HG03342 (cell line): Measurements from ENCODE around the gene SORCS3.

Source experiments
- ATAC-seq: cut with Tn5 transposase; IDR thresholded peaks from one replicate; pipeline ENCODE4 v1.9.1; 2021; ENCODE audit warnings: mild to moderate bottlenecking, moderate library complexity; ENCODE audit not compliant: unreplicated experiment

Gene SORCS3

DNA sequence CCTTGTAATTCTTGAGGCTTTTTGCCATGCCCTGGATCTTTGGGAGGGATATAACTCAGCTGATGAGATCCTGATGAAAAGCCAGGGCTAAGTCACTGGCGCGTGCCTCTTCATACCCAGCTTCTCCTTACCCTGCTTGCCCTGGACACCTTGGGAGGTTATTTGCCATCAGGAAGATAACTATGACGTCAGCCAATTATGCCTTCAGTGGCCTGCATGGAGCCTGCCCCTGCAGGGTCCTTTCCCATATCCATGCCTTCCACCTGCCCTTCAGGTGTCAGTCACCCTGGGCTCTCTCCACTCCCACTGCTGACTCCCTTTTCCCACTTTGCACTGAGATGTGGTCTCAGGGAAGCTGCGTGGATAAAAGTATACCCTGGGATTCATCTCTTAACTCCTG, 520.1 kb downstream of the SORCS3 start:
- ATAC-seq, result no peak

DNA sequence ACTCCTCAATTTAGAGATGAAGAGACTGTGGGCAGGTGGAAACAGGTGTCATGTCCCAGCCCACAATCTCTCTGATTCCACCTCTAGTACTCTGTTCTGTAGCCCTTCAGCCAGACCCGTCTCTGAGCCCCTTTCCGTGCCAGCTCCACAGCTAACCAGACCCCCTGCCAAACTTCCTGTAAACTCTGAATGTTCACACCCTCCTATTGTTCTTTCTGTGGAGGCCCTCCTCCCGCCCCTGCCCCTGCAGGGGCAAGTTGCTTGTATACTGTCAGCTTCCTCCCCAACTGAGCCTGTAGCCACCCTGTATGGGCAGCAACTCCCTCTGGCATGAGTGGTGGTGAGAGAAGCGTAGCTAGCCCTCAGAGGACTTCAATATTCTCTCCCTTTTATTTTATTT, 520.7 kb downstream of the SORCS3 start:
- ATAC-seq, result no peak

DNA sequence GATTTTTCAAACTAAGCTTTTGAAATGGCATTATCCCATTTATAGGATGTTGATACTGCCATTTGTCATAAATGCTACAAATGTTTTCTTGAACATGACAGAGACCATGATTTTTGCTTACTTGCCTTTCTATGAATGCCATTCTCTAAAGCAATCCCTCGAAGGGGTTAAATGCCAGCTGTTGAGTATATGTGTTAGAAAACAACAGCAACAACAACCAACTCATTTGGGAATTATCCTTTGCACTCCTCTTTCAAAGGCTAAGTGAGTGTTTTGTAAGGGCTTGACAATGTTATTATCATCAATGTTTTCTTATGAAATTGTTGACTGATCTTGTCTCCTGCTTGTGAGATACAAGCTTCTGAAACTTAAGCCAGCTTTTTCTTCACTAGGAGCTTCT, 529.4 kb downstream of the SORCS3 start:
- no peak for ATAC-seq

DNA sequence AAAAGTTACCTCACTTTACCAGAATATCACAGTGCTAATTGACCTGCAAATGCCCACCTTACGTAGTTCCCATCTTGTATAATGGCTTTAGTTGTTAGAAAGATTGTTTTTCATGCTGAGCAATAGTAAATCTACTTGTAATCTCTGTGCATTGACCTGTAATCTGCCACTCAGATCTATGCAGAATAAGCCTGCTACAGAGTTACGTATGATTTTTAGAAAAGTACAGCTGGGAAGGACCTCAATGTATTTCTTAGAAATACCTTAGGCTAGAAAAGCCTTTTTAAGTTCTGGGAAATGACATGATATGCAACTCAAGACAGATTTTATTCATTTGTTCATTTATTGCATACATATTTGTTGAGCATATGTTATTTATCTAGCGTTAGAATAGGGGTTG, 530.9 kb downstream of the SORCS3 start:
- no peak for ATAC-seq

DNA sequence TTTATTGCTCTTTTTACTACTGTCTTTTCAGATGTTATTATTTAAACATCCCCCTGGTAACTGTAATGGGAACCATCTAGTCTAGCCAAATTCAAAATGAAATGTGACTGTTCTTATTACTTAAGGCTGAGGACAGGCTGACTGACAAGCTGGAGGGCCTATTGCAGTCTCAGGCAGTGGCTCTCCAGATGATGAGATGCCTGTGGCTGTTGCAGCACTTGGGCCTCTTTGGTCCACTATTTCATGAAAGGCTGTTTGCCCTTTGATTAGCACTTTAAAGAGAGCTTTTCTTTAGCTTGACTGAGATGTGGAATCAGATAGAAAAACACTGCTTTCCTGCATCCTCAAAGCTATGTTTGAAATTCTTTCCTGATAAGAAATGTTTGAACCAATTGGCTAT, 540.5 kb downstream of the SORCS3 start:
- ATAC-seq, result no peak

DNA sequence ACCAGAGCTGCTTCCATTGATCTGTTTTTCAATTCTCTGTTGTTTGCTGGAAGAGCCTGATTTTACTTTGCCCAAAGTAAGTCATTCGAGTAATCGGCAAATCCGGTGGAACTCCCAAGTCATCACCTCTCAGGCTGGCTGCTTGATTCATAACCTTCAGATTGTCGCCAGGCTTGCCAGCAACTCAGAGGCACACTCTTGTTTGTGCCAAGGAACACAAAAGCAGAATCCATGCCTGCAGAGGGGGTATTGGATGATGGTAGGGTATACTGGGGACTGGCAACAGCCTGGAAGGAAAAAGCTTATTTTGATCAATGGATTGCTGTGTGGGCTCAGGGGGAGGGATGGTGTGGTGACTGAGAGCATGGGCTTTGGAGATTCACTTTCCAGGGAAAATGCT, 542.4 kb downstream of the SORCS3 start:
- no peak for ATAC-seq

DNA sequence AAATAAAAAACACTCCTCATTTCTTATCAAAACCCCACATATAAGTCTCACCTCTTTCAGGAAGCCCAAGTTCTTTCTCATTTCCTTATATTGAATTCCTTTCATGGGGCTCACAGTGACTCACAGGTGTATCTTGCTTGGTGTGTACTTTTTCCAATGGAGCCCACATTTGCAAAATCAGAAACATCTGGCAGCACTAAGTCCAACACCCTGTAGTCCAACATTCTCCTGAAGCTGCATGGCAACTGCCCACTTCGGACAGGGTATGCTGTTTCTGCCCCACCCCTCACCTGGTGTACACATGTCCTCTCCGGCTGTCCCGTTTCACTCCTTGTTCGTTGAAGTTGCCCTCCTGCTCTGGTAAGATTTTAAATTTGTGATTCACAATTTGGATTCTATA, 544.1 kb downstream of the SORCS3 start:
- no peak for ATAC-seq

DNA sequence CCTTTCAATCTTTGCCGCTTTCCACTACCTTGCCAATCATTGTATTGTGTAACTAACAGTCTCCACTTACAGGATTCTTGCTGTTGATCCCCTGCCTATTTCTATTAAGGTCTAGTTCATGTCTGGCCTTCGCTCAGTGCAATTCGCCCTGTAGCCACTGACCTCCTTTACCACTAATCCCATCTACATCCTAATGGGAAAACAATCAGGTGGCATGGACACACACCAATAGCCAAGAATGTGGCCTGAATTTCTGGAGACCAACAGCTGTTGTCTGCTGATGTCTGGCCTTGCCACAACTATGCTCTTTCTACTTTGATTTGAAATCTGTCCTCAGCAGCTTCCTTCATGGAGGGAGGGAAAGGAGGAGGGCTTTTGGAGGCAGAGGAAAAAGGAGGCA, 546.2 kb downstream of the SORCS3 start:
- no peak for ATAC-seq

DNA sequence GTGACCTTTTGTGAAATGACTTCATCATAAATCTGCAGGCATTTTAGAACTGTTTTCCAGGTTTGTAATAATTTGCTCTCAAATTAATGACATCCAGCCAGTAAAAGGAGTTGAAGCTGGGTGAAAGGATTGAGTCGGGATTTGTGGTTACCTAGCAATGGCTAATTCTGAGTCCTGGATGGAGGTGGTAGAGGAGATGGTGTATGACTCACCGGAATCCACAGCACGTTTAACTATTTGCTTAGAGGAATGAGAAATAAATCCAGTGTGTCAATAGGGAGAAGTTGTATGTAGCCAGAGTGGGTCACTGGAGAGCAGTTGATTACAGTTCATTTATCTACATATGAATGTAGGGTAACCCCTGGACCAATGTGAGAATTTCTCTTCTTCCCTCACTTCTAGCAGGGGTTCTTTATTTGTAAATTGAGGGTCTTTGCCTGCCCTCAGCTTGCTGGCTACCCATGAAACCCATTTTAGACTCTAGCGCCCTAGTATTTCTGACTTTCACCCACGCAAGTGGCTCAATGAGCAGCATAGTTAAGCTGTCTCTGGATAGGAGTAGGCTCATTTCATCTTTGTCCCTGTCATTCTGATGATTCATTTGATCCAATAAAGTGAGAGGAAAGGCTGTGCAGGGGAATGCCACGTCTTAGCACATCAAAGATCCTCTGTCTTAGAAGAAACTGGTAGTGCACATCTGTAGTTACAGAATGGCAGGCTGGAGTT, 547.8 kb downstream of the SORCS3 start:
- ATAC-seq, result no peak

DNA sequence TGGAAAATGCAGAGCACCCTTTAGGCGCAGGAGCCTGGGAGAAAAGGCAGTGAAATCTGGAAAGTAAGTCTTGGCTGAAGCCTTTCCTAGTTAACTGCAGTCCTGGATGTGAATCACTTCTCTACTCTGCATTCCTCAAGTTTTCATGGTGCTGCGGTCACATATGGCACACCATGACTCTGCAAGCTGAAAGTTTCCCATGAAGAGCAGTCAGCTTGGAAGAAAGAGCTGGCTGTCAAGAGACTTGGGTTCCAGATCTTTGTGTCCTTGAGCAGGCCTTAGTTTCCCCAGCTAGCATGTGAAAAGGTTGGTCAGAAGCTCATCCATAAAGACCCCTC, 548.3 kb downstream of the SORCS3 start:
- no peak for ATAC-seq

DNA sequence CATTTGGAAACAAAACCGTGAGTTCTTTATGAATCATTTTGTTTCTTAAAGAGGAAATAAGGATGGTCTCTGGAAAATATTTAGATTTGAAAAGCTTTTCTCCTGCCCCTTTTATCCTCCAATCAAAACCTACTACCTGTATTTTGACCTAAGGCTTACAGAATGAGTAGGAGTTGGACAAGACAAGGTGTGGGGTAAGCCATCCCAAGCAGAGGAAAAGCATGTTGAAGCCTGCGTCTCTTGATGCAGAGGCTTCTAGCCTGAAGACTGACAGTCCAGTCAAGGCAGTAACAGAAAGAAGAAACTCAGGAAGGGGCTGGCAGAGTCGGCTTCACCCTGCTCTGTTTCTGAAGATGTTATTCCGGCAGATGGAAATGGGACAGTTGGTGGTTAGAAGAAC, 551.1 kb downstream of the SORCS3 start:
- no peak for ATAC-seq

DNA sequence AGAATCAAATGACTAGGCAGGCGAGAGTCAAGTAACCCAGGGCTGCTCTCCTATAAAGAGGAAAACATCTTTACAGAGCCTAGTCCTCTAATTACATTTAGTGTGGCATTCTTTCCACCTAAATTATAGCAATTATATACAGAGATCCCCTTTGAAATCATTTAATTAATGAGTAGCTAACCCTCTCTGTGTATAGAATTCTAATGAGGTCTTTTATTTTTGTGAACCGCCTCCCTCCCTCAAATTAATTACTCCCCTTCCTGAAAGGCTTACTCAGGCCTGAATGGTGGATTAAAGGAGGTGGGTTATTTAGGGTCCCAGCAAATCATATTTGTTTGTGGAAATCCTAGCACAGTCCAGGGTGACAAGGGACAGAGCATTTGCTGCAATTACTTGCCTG, 551.8 kb downstream of the SORCS3 start:
- ATAC-seq, result no peak

DNA sequence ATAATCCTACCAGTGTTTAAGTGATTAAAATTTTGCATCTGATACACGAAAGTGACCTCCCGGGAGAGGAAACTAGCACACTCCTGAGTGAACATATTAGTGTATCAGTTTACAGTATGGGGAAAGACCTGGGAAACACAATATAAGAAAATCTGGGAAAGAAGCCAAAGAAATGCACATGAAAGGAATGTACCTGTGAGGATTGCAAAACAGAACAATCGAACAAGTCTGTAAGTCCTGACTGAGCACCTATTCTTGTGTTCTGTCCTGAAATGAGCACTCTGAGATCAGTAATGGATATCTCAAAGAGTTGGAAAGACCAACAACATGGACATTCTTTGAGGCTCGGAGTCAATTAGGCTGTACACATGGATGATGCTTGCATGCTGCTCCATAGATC, 554.7 kb downstream of the SORCS3 start:
- no peak for ATAC-seq

DNA sequence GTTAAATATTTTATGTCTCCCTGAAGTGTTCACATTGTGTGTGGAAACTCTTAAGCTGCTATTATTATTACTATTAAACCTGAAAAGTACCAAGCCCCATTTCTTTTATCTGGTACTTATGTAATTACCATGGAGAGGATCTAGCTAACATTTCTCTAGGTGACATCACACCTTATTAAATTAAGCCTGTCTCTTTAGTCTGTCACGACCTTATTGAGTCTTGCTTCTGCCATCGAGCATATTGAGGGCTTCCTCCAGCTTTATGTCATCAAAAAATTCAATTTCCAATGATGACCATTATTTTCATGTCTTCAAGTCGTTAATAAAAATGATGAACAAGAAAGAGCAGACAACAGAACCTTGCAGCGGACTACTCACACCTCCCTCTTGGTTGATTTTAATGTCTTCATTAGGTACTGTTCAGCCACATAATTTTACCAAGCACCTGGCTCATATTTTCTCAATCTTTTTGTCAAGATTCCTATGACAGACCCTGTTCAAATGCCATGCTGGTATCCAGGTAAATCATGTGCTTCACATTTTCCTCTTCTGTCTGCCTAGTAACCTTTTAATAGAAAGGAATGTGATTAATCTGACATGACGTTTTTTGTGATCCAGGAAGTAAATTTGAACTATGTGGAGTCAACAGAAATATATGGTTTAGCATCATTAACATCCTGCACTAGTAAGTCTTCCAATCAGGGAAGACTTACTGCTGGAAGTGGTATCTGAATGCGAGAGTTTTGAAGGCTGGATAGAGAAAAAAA, 556.7 kb downstream of the SORCS3 start:
- no peak for ATAC-seq

DNA sequence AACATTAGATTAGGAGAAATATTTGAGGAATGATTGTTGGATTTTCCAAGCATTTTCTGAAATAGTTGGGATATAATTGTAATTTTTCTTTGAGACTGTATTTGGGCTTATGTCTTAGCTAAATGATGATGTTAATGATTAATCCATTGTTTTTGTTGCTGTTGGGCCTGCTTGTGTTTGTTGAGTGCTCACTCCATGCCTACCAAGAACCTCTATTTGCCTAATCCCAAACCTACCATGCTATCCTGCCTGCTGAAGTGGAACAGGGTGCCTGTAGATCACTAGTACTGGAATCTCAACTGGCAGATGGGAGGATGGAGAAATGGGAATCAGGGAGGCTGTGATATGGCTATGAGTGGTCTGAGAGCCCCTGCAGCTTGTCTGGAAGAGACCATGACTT, 565.5 kb downstream of the SORCS3 start:
- ATAC-seq, result no peak

DNA sequence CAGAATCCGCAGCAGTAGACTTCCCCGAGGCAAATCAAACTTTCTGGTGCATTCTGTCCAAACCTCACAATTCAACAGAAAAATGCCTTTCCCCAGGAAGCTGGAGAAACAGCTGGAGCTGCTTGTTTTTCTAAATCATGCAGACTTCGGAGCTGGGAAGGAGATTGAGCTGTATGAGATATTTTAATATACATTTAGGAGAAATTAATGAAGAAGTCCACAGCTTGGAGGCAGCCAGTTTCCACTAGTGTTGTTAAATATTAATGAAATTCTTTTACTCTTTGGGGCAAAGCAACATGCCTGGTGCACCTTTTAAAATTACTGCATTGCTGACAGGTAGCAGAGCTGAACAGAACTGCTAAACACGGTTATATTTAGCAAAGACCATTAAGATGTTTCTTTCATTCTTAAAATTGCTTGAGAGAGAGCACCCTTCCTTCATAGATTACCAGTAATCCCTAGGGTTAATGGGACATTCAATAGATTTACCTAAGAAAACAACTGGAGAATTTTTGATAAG, 566.4 kb downstream of the SORCS3 start:
- no peak for ATAC-seq

DNA sequence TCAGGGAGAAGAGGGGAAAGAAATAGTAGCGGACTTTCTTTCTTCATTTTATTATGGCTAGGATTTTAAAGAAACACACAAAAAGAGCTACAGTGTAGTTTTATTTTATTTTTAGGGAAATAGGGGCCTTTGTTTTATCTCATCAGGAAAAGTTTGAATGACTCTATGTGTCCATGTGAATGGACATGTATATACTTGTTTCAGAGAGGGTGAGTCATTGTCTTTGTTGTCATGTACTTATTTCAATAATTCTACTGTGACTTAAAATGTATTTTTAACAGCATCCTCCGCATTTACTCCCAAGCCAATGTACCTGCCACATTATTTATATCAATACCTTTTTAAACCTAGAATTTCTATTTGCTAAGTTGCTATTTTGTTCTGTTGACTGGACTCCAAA, 569.5 kb downstream of the SORCS3 start:
- ATAC-seq, result no peak

DNA sequence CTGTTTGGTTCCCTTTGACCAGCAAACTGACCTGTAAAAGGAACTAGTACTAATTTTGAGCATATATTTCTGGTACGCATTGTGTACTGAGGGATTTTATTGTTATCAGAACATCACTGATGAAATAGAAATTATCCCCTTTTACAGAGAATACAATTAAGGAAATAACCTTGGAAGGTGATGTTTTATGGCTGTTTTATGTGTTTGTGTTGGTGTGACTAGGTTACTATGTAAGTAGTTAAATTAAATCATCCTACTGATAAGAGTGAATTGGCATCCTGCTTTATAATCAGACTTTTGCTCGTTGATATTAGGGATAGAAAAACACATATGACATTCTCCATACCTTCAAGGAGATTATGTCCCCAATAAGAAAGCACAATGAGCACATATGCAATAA, 596.6 kb downstream of the SORCS3 start:
- ATAC-seq, result no peak

DNA sequence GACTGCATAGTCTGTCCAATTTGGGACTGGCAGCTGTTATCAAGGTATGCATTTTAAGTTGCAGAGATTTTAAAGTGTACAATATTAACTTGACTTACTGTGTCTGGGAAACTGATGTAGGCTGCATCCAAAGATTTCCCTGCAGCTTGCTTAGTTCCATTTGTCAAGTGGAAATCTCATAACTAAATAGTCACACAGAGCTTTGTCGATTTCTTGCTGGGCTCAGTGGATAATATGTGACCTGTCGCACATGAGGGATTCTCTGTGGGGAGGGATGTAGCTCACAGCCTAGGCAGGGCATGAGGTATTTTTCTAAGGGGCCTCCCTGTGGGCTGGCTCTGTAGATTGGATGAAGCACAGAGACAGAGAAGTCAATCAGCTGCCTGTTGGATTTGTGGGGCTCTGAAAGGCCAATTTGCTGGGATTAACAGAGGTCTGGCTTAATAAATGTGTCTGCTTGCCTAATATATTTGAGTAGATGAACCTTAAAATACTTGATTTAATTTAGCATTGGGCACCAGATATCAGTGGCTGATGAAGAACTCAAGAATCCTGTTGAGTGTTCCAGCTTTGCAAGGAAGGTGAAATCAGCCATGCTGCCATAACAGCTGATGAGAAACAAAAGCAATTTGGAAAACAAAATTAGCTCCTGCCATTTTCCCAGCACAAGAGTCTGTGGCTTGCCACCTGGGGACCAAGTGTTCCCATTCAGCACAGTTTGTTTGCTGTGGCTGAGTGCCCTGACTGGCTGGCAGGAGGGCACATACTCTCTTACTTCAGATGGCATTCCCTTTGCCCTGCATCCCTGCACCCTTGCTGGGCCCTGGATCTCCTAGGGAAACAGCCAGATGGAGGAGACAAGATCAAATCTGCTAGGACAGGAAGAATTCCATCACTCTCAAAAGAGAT, 598.5 kb downstream of the SORCS3 start:
- no peak for ATAC-seq

DNA sequence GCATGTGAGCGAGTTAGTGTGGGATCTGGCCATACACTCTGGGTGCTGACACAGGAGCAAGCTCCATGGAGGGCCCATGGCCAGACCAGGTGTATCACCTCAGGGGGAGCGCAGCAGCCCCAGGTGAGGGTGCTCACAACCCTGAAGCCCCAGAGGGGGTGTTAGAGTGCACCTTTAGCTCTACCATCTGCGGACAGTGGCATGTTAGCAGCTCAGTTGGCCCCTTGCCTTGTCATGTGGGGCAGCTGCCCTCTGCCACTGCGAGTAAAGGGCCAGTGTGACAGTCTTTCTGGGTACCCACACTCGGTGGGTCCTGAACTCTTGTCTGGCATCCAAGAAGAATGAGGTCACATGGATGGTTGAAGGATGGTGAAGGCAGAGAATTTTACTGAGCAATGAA, 600.2 kb downstream of the SORCS3 start:
- no peak for ATAC-seq

DNA sequence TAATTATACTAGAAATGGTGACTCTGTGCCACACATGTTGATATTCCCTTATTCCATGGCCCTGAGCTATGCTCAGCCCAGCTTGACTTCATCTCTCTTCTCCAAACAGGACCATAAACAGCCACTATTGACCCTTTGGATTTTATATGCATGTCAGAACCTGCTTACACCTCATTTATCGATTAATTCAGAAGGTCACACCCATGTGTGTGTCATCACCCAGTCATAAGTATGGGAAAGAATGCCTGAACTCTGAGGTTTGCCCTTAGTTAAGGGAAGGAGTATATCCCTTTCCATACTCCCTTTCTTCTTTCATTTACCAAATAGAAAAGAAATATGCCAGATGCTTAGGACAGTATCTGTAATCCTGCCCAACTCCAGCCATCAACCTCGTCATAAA, 602.3 kb downstream of the SORCS3 start:
- no peak for ATAC-seq

DNA sequence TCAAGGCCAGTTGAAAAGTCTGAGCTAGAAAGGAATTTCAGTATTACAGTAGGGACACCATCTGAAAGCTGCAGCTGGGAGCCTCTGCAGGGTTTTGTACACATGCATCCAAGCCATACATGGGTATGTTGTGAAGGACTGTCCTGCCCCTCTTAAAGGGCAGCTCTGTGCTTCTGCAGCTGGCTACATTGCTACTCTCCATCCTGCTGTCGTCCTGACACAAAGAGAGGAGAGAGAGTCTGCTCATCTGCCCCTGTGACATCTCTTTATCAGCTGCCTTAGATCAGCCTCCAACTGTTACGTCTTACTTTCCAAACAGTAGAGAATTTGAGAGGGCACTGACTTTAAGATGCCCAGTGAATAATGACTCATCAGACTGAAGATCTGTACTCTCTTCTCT, 602.7 kb downstream of the SORCS3 start:
- ATAC-seq, result no peak
